MM.1S (cell line): Measurements from ENCODE around the gene SLC31A1.

Source experiments
- DNase-seq: peaks from one replicate; pipeline ENCODE4 v3.0.0-alpha.2; 2015
- H2AFZ ChIP-seq: fragments of 300-600 bp; sonication (generic); 2 replicates; pipeline ENCODE4 v1.6.0; 2016; ENCODE audit warnings: antibody characterized with exemption, low read length
- H3F3A ChIP-seq: fragments of 300-600 bp; sonication (generic); 2 replicates; pipeline ENCODE4 v1.6.1; 2016; ENCODE audit warnings: mild to moderate bottlenecking, antibody characterized with exemption, low read length, moderate library complexity, mixed read lengths; ENCODE audit not compliant: insufficient read depth
- H3K27ac ChIP-seq: fragments of 300-600 bp; sonication (generic); 2 replicates; pipeline ENCODE4 v1.5.1; 2016; ENCODE audit warnings: mild to moderate bottlenecking, low read length
- H3K27me3 ChIP-seq: fragments of 300-600 bp; sonication (generic); replicated peaks from 2 replicates; pipeline ENCODE4 v1.6.0; 2016; ENCODE audit warnings: low read length; ENCODE audit not compliant: insufficient read depth
- H3K36me3 ChIP-seq: fragments of 300-600 bp; sonication (generic); replicated peaks from 2 replicates; pipeline ENCODE4 v1.6.1; 2016; ENCODE audit warnings: mild to moderate bottlenecking, low read length, mixed read lengths; ENCODE audit not compliant: insufficient read depth
- H3K4me1 ChIP-seq: fragments of 300-600 bp; sonication (generic); 2 replicates; pipeline ENCODE4 v1.6.1; 2016; ENCODE audit warnings: low read length, mixed read lengths
- H3K4me2 ChIP-seq: fragments of 300-600 bp; sonication (generic); 2 replicates; pipeline ENCODE4 v1.6.0; 2016; ENCODE audit warnings: low read depth, low read length
- H3K4me3 ChIP-seq: fragments of 300-600 bp; sonication (generic); 2 replicates; pipeline ENCODE4 v1.5.1; 2016; ENCODE audit warnings: low read length, mixed read lengths
- H3K79me2 ChIP-seq: fragments of 300-600 bp; sonication (generic); 2 replicates; pipeline ENCODE4 v1.6.1; 2016; ENCODE audit warnings: mixed run types, low read length, mixed read lengths
- H3K9ac ChIP-seq: fragments of 300-600 bp; sonication (generic); 2 replicates; pipeline ENCODE4 v1.6.1; 2016; ENCODE audit warnings: low read length, mixed read lengths
- H3K9me2 ChIP-seq: fragments of 300-600 bp; sonication (generic); replicated peaks from 2 replicates; pipeline ENCODE4 v1.6.1; 2016; ENCODE audit warnings: mild to moderate bottlenecking, low read length, mixed read lengths; ENCODE audit not compliant: insufficient read depth
- H3K9me3 ChIP-seq: fragments of 300-600 bp; sonication (generic); replicated peaks from 2 replicates; pipeline ENCODE4 v1.6.1; 2016; ENCODE audit warnings: mild to moderate bottlenecking, low read length, mixed read lengths; ENCODE audit not compliant: insufficient read depth
- H4K20me1 ChIP-seq: fragments of 300-600 bp; sonication (generic); 2 replicates; pipeline ENCODE4 v1.6.1; 2016; ENCODE audit warnings: mild to moderate bottlenecking, low read length, moderate library complexity, mixed read lengths; ENCODE audit not compliant: insufficient read depth
- CTCF ChIP-seq: fragments of 300-600 bp; sonication (generic); IDR thresholded peaks from 2 replicates; pipeline ENCODE4 v1.5.1; 2016; ENCODE audit warnings: antibody characterized with exemption, low read length, mixed read lengths
- EZH2 ChIP-seq: fragments of 300-600 bp; sonication (generic); optimal IDR thresholded peaks from 2 replicates; pipeline ENCODE3; 2017; ENCODE audit warnings: low read depth, mild to moderate bottlenecking, antibody characterized with exemption, low read length, mixed read lengths
- EZH2phosphoT487 ChIP-seq: fragments of 300-600 bp; sonication (generic); IDR thresholded peaks from 2 replicates; pipeline ENCODE4 v1.6.1; 2018; ENCODE audit warnings: antibody characterized with exemption, low read length

SLC31A1 gene

GRCh38 chr9:113269355-113269754 is 48.0 kb downstream of the SLC31A1 start:
- Histone ChIP-seq H4K20me1 (no peaks in the 10 kb centered on the region), H2AFZ (no peak overlapping the region), H3K36me3 (0 out of 2 replicates have a peak, but pooled peaks cover 4% of the 10 kb centered on the region), H3K4me2 (no peak overlapping the region), H3K4me1 (peaks cover 6% of the 10 kb centered on the region; the same call in 1 of the 2 replicates), H3K9ac (no peak overlapping the region), H3K27ac (no peak overlapping the region), H3F3A (no peaks in the 10 kb centered on the region), H3K4me3 (no peak overlapping the region), H3K27me3 (no peaks in the 10 kb centered on the region), H3K9me3 (no peaks in the 10 kb centered on the region), H3K9me2 (no peaks in the 10 kb centered on the region), H3K79me2 (peaks cover 8% of the 10 kb centered on the region)
- TF ChIP-seq EZH2phosphoT487, result no peak
- TF ChIP-seq EZH2, result no peak
- no peak for TF ChIP-seq CTCF
- no peak for DNase-seq

- no peak overlapping the region for H3K4me3 ChIP-seq
- peaks cover 4% of the 10 kb centered on the region for H3F3A ChIP-seq
- H3K9me2 ChIP-seq, result no peaks in the 10 kb centered on the region
- no peaks in the 10 kb centered on the region for H3K9me3 ChIP-seq
- H3K9ac ChIP-seq, result no peak overlapping the region
- H3K36me3 ChIP-seq, result 0 out of 2 replicates have a peak, but pooled peaks cover 4% of the 10 kb centered on the region
- H2AFZ ChIP-seq, result no peak overlapping the region
- peaks cover 13% of the 10 kb centered on the region for H3K79me2 ChIP-seq
- H3K27ac ChIP-seq, result no peak overlapping the region
- peaks cover 6% of the 10 kb centered on the region; the same call in 1 of the 2 replicates for H3K4me1 ChIP-seq
- no peaks in the 10 kb centered on the region for H4K20me1 ChIP-seq
- no peak overlapping the region for H3K4me2 ChIP-seq
- H3K27me3 ChIP-seq, result no peaks in the 10 kb centered on the region
- TF ChIP-seq EZH2 (no peak), CTCF (no peak), EZH2phosphoT487 (no peak)
- no peak for DNase-seq
Observed at GRCh38 chr9:113269871-113270270, 48.5 kb downstream of the SLC31A1 start.

GRCh38 chr9:113274474-113275156 is 53.3 kb downstream of the SLC31A1 start:
- H3K27ac ChIP-seq, result peak overlapping the region; percentile 80
- H3K4me1 ChIP-seq, result peaks cover 10% of the 10 kb centered on the region
- peaks cover 6% of the 10 kb centered on the region; the same call in 1 of the 2 replicates for H3K36me3 ChIP-seq
- H3K79me2 ChIP-seq, result peaks cover 57% of the 10 kb centered on the region
- peak overlapping the region; percentile 93 for H3K9ac ChIP-seq
- no peak for TF ChIP-seq EZH2
- no peak for TF ChIP-seq EZH2phosphoT487
- TF ChIP-seq CTCF, result peak; percentile 75
- H3F3A ChIP-seq, result peaks cover 6% of the 10 kb centered on the region
- H3K4me2 ChIP-seq, result peak overlapping the region; percentile 85
- peak; percentile 74 for DNase-seq
- no peaks in the 10 kb centered on the region for H4K20me1 ChIP-seq
- peak overlapping the region; percentile 98 for H3K4me3 ChIP-seq
- H2AFZ ChIP-seq, result peak overlapping the region; percentile 84
- H3K27me3 ChIP-seq, result no peaks in the 10 kb centered on the region
- H3K9me3 ChIP-seq, result no peaks in the 10 kb centered on the region
- no peaks in the 10 kb centered on the region for H3K9me2 ChIP-seq
